HL-60/S4 treated with retinoic acid at 250 ng/mL for 4 days and 3 days (cell line): ENCODE data around the gene PTPRCAP.
"Not testable (repeated sequence)": the region's sequence is repeated elsewhere in the genome, so short reads cannot be mapped to it uniquely, and the experiment has no call there.

ENCODE experiments used
- in situ Hi-C: fragments of 300-500 bp; cut with MboI; formaldehyde crosslinking; loops from 2 replicates; pipeline ENCODE4 v1.7.0; 2022; ENCODE audit warnings: low sequenced_read_pairs

Gene PTPRCAP

GRCh38 chr11:67428052-67429001 lies 9.2 kb downstream of the PTPRCAP start, which contains the start of gene RPS6KB2:
Gene RPS6KB2 (plus strand): TSS chr11:67428494. CDS start chr11:67428546, 52 bp downstream.
- in situ Hi-C loops = no loop called here

DNA sequence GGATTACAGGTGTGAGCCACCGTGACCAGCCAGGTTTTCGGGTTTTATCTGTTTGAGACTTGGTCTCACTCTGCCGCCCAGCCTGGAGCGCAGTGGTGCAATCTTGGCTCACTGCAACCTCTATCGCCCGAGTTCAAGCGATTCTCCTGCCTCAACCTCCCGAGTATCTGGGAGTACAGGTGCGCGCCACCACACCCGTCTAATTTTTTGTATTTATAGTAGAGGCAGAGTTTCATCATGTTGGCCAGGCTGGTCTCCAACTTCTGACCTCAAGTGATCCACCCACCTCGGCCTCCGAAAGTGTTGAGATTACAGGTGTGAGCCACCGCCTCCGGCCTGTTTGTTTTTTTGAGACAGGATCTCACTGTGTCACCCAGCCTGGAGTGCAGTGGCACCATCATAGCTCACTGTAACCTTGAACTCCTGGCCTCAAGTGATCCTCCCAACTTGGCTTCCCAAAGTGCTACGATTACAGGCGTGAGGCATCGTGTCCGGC lies 10.1 kb downstream of the PTPRCAP start:
- in situ Hi-C loops = not testable (repeated sequence)

DNA sequence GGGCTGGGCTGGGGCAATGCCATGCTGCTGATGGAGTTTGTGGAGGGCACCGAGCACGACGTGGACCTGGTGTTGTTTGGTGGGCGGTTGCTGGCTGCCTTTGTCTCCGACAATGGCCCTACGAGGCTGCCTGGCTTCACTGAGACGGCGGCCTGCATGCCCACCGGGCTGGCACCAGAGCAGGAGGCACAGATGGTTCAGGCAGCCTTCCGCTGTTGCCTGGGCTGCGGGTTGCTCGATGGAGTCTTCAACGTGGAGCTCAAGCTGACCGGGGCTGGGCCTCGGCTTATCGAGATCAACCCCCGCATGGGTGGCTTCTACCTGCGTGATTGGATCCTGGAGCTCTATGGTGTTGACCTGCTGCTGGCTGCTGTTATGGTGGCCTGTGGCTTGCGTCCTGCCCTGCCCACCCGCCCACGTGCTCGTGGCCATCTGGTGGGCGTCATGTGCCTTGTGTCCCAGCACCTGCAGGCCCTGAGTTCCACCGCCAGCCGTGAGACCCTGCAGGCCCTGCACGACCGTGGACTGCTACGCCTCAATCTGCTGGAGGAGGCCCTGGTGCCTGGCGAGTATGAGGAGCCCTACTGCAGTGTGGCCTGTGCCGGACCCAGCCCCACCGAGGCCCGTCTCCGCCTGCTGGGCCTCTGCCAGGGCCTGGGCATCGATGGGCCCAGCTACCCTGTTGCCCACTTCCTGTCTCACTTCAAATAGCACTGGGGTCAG lies 13.4 kb downstream of the PTPRCAP start:
- in situ Hi-C loops = no loop called here

DNA sequence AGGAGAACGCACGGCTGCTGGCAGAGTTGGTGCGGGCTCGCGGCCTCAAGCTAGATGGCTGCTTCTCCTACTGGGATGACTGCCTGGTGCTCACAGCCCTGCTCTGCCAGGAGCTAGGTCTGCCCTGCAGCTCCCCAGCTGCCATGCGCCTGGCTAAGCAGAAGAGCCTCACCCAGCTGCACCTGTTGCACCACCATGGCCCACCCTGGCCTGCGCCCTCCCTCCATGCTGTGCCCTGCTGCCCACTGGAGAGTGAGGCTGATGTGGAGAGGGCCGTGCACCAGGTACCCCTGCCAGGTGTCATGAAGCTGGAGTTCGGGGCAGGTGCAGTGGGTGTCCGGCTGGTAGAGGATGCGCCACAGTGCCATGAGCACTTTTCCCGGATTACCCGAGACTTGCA lies 14.0 kb downstream of the PTPRCAP start:
- in situ Hi-C loops = no loop called here

GRCh38 chr11:67422891-67423290 lies 14.6 kb downstream of the PTPRCAP start:
- in situ Hi-C loops = no loop called here

GRCh38 chr11:67421430-67422031 lies 16.0 kb downstream of the PTPRCAP start:
- in situ Hi-C loops = no loop called here

- in situ Hi-C loops = no loop called here
Observed at GRCh38 chr11:67420646-67421429, 16.6 kb downstream of the PTPRCAP start.

- in situ Hi-C loops = no loop called here
Observed at GRCh38 chr11:67420147-67420645, 17.3 kb downstream of the PTPRCAP start.

GRCh38 chr11:67419325-67420049 lies 18.0 kb downstream of the PTPRCAP start:
- in situ Hi-C loops = no loop called here

DNA sequence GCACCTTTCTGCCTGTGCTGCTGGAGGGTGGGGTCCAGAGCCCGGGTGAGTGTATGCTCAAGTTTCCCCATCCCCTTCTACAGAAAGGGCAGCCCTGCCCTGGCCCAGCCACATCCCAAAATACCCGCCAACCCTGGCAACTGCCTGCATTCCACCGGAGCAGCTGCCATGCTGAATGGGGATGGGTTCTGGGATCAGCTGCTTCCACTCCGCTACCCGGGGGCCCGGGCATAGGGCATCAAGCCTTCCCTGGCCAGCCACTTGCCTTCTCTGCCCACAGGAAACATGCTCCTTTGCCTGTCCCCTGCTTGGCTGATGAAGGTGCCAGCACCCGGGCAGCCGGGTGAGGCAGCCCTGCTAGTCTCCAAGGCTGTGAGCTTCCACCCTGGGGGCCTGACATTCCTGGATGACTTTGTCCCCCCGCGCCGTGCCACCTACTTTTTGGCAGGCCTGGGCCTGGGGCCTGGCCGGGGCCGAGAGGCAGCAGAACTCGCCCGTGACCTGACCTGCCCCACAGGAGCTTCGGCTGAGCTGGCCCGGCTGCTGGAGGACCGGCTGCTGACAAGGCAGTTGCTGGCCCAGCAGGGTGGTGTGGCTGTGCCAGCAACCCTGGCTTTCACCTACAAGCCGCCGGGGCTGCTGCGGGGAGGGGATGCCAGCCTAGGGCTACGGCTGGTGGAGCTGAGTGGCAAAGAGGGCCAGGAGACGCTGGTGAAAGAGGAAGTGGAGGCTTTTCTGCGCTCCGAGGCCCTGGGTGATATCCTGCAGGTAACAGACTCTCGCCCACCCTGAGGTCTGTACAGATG lies 18.8 kb downstream of the PTPRCAP start:
- in situ Hi-C loops = no loop called here

- in situ Hi-C loops = no loop called here
Observed at GRCh38 chr11:67417425-67417824, 20.1 kb downstream of the PTPRCAP start.

- in situ Hi-C loops = no loop called here
Observed at GRCh38 chr11:67416416-67417335, 20.8 kb downstream of the PTPRCAP start.

DNA sequence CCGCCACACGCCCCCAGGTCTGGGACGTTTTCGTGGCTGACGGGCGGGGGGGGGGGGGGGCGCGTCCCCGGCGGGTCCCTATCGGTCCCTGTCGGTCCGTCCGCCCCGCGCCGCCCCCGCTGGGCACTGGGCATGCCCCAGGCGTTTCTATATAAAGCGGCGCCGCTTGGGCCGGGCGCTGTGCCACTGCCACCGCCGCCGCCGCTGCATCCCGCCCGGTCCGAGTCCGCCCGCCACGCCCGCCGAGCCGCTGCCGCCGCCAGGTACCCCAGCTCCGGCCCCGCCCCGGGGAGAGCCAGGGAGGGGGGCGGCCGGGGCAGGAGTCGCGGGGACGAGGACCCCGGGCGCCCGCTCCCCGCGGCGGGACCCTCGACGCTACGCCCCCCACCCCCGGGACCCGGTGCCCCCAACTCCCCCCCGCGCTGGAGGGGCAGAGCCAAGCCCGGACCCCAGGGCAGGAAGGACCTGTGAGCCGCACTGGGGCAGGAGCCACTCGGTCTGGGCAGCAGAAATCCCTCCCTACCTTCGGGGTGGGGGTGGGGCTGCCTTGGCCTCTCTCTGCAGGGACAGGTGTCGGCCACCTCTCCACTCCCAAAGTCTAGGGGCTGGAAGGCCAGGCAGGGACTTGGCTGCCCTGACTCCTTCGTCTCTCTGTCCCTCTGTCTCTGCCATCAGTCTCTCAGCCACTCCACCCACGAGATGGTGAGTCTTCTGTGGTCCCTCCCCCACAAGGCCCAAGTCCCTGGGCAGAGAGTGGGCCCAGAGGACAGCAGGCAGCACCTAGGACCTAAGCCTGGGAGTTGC lies 21.8 kb downstream of the PTPRCAP start, which contains the start of gene CARNS1:
Gene CARNS1, plus strand, starts transcription at position 178 of the 804 bp plus-strand sequence. Its CDS starts 522 bp downstream, at position 700.
- in situ Hi-C loops = no loop called here

GRCh38 chr11:67413266-67413849 lies 24.1 kb downstream of the PTPRCAP start:
- in situ Hi-C loops = no loop called here

- in situ Hi-C loops = no loop called here
Observed at GRCh38 chr11:67412495-67413179, 24.8 kb downstream of the PTPRCAP start.

GRCh38 chr11:67411785-67412152 lies 25.7 kb downstream of the PTPRCAP start:
- in situ Hi-C loops = no loop called here
